H9 (cell line): ENCODE results near the gene FAM43A. TPM values are rescaled to one million over a fixed set of nuclear protein-coding genes. Genes with fewer than 3 reads are reported as not detected.

ENCODE experiments used
- DNase-seq: peaks from one replicate; pipeline ENCODE4 v3.0.0-alpha.2; 2017
- H2AFZ ChIP-seq: one replicate; pipeline ENCODE4 v1.6.1; 2013; ENCODE audit warnings: mild to moderate bottlenecking, low read length, control low read depth, moderate library complexity
- H2AK5ac ChIP-seq: 2 replicates; pipeline ENCODE4 v1.6.1; 2013; ENCODE audit warnings: low read length, control low read depth, mixed read lengths; ENCODE audit not compliant: insufficient read length
- H2BK120ac ChIP-seq: one replicate; pipeline ENCODE4 v1.6.1; 2013; ENCODE audit warnings: low read depth, mild to moderate bottlenecking, low read length, control low read depth, inconsistent platforms; ENCODE audit not compliant: poor library complexity, severe bottlenecking
- H2BK12ac ChIP-seq: 2 replicates; pipeline ENCODE4 v1.6.1; 2013; ENCODE audit warnings: low read length, control low read depth, mixed read lengths, low read depth; ENCODE audit not compliant: insufficient read length
- H2BK15ac ChIP-seq: 2 replicates; pipeline ENCODE4 v1.6.1; 2013; ENCODE audit warnings: low read depth, low read length, control low read depth
- H2BK20ac ChIP-seq: one replicate; pipeline ENCODE4 v1.6.1; 2013; ENCODE audit warnings: low read depth, mild to moderate bottlenecking, low read length, control low read depth, inconsistent platforms; ENCODE audit not compliant: poor library complexity, severe bottlenecking
- H2BK5ac ChIP-seq: 2 replicates; pipeline ENCODE4 v1.6.1; 2013; ENCODE audit warnings: low read length, control low read depth, mixed read lengths; ENCODE audit not compliant: insufficient read length
- H3K14ac ChIP-seq: 2 replicates; pipeline ENCODE4 v1.6.1; 2013; ENCODE audit warnings: low read length, control low read depth; ENCODE audit not compliant: insufficient read depth
- H3K18ac ChIP-seq: 2 replicates; pipeline ENCODE4 v1.6.1; 2013; ENCODE audit warnings: low read depth, mild to moderate bottlenecking, mixed read lengths, low read length, control low read depth; ENCODE audit not compliant: insufficient read length
- H3K23ac ChIP-seq: 2 replicates; pipeline ENCODE4 v1.6.1; 2013; ENCODE audit warnings: low read length, control low read depth, mixed read lengths, low read depth; ENCODE audit not compliant: insufficient read length
- H3K23me2 ChIP-seq: 2 replicates; pipeline ENCODE4 v1.6.1; 2013; ENCODE audit warnings: low read depth, mild to moderate bottlenecking, mixed read lengths, low read length, control low read depth; ENCODE audit not compliant: insufficient read length, poor library complexity, severe bottlenecking
- H3K27ac ChIP-seq: 2 replicates; pipeline ENCODE4 v1.5.1; 2013; ENCODE audit warnings: low read length, control low read depth, mixed read lengths, low read depth; ENCODE audit not compliant: insufficient read length
- H3K27me3 ChIP-seq: 2 replicates; pipeline ENCODE4 v1.6.1; 2013; ENCODE audit warnings: low read length, control low read depth, inconsistent platforms; ENCODE audit not compliant: insufficient read depth
- H3K4ac ChIP-seq: 2 replicates; pipeline ENCODE4 v1.6.1; 2013; ENCODE audit warnings: low read depth, mild to moderate bottlenecking, control low read depth, inconsistent platforms, low read length, moderate library complexity
- H3K4me1 ChIP-seq: 2 replicates; pipeline ENCODE4 v1.6.1; 2013; ENCODE audit warnings: low read length, control low read depth, inconsistent platforms; ENCODE audit not compliant: insufficient read depth
- H3K4me2 ChIP-seq: 2 replicates; pipeline ENCODE4 v1.6.1; 2013; ENCODE audit warnings: low read length, control low read depth, mixed read lengths; ENCODE audit not compliant: insufficient read length, insufficient read depth
- H3K56ac ChIP-seq: 2 replicates; pipeline ENCODE4 v1.6.1; 2013; ENCODE audit warnings: low read depth, mild to moderate bottlenecking, mixed read lengths, low read length, control low read depth; ENCODE audit not compliant: insufficient read length
- H3K79me1 ChIP-seq: 2 replicates; pipeline ENCODE4 v1.6.1; 2013; ENCODE audit warnings: low read depth, mild to moderate bottlenecking, moderate library complexity, low read length, control low read depth, inconsistent platforms; ENCODE audit not compliant: insufficient read depth, poor library complexity, severe bottlenecking
- H3K79me2 ChIP-seq: 2 replicates; pipeline ENCODE4 v1.6.1; 2013; ENCODE audit warnings: low read length, control low read depth, inconsistent platforms; ENCODE audit not compliant: insufficient read depth
- H3K9ac ChIP-seq: 2 replicates; pipeline ENCODE4 v1.6.1; 2013; ENCODE audit warnings: low read length, control low read depth, mixed read lengths; ENCODE audit not compliant: insufficient read length; ENCODE audit errors: extremely low read depth
- H3K9me3 ChIP-seq: one replicate; pipeline ENCODE4 v1.6.1; 2013; ENCODE audit warnings: low read depth, low read length, inconsistent platforms; ENCODE audit not compliant: control insufficient read depth
- H3T11ph ChIP-seq: one replicate; pipeline ENCODE4 v1.6.1; 2013; ENCODE audit warnings: mild to moderate bottlenecking, low read length, control low read depth, inconsistent platforms
- H4K20me1 ChIP-seq: one replicate; pipeline ENCODE4 v1.6.1; 2013; ENCODE audit not compliant: control insufficient read depth, insufficient read length, insufficient read depth
- H4K5ac ChIP-seq: 2 replicates; pipeline ENCODE4 v1.6.1; 2013; ENCODE audit warnings: low read depth, mild to moderate bottlenecking, mixed read lengths, low read length, control low read depth; ENCODE audit not compliant: insufficient read length
- H4K8ac ChIP-seq: replicated peaks from 2 replicates; pipeline ENCODE4 v1.6.1; 2013; ENCODE audit warnings: low read length, control low read depth, mixed read lengths, low read depth; ENCODE audit not compliant: insufficient read length
- H4K91ac ChIP-seq: 2 replicates; pipeline ENCODE4 v1.6.1; 2013; ENCODE audit warnings: low read depth, mild to moderate bottlenecking, moderate library complexity, mixed read lengths, low read length, control low read depth; ENCODE audit not compliant: insufficient read length
- H3K27ac Mint-ChIP-seq, 3 experiments: 2 replicates in 2 of 3; 3 replicates in 1 of 3; pipeline ENCODE4 v1.8.0; 2020 to 2021; ENCODE audit warnings: mixed read lengths in 3 of 3, mild to moderate bottlenecking in 1 of 3, moderate library complexity in 1 of 3
- H3K27me3 Mint-ChIP-seq: 2 replicates; pipeline ENCODE4 v1.8.0; 2021; ENCODE audit warnings: low read depth, mild to moderate bottlenecking, moderate library complexity, mixed read lengths
- H3K36me3 Mint-ChIP-seq, 3 experiments: 2 replicates in 2 of 3; 3 replicates in 1 of 3; pipeline ENCODE4 v1.8.0; 2020 to 2021; ENCODE audit warnings: low read depth in 3 of 3, mixed read lengths in 3 of 3; ENCODE audit not compliant: insufficient read depth in 1 of 3
- H3K4me1 Mint-ChIP-seq, 2 experiments: 2 replicates each; pipeline ENCODE4 v1.8.0; 2020; ENCODE audit warnings: mixed read lengths in 2 of 2
- H3K4me3 Mint-ChIP-seq, 2 experiments: 2 replicates in 1 of 2; 3 replicates in 1 of 2; pipeline ENCODE4 v1.8.0; 2020 to 2021; ENCODE audit warnings: mild to moderate bottlenecking in 2 of 2, mixed read lengths in 2 of 2, moderate library complexity in 1 of 2
- H3K9me3 Mint-ChIP-seq, 2 experiments: 2 replicates in 1 of 2; 3 replicates in 1 of 2; pipeline ENCODE4 v1.8.0; 2020; ENCODE audit warnings: mild to moderate bottlenecking in 2 of 2, mixed read lengths in 2 of 2, moderate library complexity in 1 of 2
- CTCF ChIP-seq: fragments of 200-600 bp; sonication (generic); conservative IDR thresholded peaks from 3 replicates; pipeline ENCODE4 v1.8.0; 2021; ENCODE audit warnings: antibody characterized with exemption, mild to moderate bottlenecking
- WGBS: extraction: QIAGEN DNeasy Blood & Tissue Kit; methylation state at CpG from one replicate; pipeline ENCODE4 v1.1.7; 2013; ENCODE audit warnings: missing lambda C conversion rate, low lambda C conversion rate, mixed read lengths; ENCODE audit not compliant: insufficient read length; ENCODE audit errors: extremely low coverage; 5-methylcytosine and 5-hydroxymethylcytosine counted together
- total RNA-seq: library from RNA; stranded (reverse); gene quantifications from 2 replicates; pipeline ENCODE4 v1.2.1, GENCODE V29; 2021

The FAM43A gene
- total RNA-seq, 1 experiment from 2014 or later = 2.7 TPM

- H3K36me3 Mint-ChIP-seq = peaks cover 15 to 67% (median 48%) of the 10 kb centered on the region in 3 experiments; a peak in 6 of 7 replicates
- H3K79me2 ChIP-seq = no peaks in the 10 kb centered on the region; the same call in 1 of the 2 replicates
- H3K4me3 Mint-ChIP-seq = no peak overlapping the region
Observed at GRCh38 chr3:194664857-194665256, 20.8 kb upstream of the FAM43A start.

More at GRCh38 chr3:194664857-194665256, 20.8 kb upstream of the FAM43A start:
- Histone ChIP-seq H3K23me2 (no peaks in the 10 kb centered on the region), H2BK5ac (no peak overlapping the region), H4K91ac (no peak overlapping the region), H2AK5ac (no peak overlapping the region), H3K79me1 (no peaks in the 10 kb centered on the region), H4K5ac (no peak overlapping the region), H2BK20ac (no peak overlapping the region), H4K20me1 (no peaks in the 10 kb centered on the region), H2BK120ac (no peak overlapping the region), H3K4ac (no peak overlapping the region), H2BK15ac (no peak overlapping the region), H4K8ac (no peak overlapping the region), H3K9ac (no peak overlapping the region), H3K14ac (no peak overlapping the region), H3K23ac (no peak overlapping the region), H3K27me3 (no peaks in the 10 kb centered on the region), H2AFZ (no peak overlapping the region), H3K18ac (no peak overlapping the region), H3K27ac (no peak overlapping the region), H3K4me1 (no peaks in the 10 kb centered on the region), H3K9me3 (no peaks in the 10 kb centered on the region), H3K4me2 (no peak overlapping the region), H3T11ph (no peak overlapping the region), H2BK12ac (no peak overlapping the region), H3K56ac (no peak overlapping the region)
- Mint-ChIP-seq H3K4me1 (peaks cover 0 to 6% of the 10 kb centered on the region in 2 experiments; a peak in 2 of 4 replicates), H3K27me3 (no peaks in the 10 kb centered on the region), H3K9me3 (no peaks in the 10 kb centered on the region), H3K27ac (peak overlapping the region in 1 of 3 experiments; percentile 24; a peak in 1 of 7 replicates)
- DNase-seq = no peak
- TF ChIP-seq CTCF = no peak
- no CpG with 5 or more reads among the region's 7 CpGs for WGBS
